H9 (cell line): ENCODE data around the gene TBC1D25. TPM values are rescaled to one million over a fixed set of nuclear protein-coding genes. Genes with fewer than 3 reads are reported as not detected.

Source experiments
- DNase-seq: peaks from one replicate; pipeline ENCODE4 v3.0.0-alpha.2; 2017
- H2AFZ ChIP-seq: one replicate; pipeline ENCODE4 v1.6.1; 2013; ENCODE audit warnings: mild to moderate bottlenecking, low read length, control low read depth, moderate library complexity
- H2AK5ac ChIP-seq: 2 replicates; pipeline ENCODE4 v1.6.1; 2013; ENCODE audit warnings: low read length, control low read depth, mixed read lengths; ENCODE audit not compliant: insufficient read length
- H2BK120ac ChIP-seq: one replicate; pipeline ENCODE4 v1.6.1; 2013; ENCODE audit warnings: low read depth, mild to moderate bottlenecking, low read length, control low read depth, inconsistent platforms; ENCODE audit not compliant: poor library complexity, severe bottlenecking
- H2BK12ac ChIP-seq: 2 replicates; pipeline ENCODE4 v1.6.1; 2013; ENCODE audit warnings: low read length, control low read depth, mixed read lengths, low read depth; ENCODE audit not compliant: insufficient read length
- H2BK15ac ChIP-seq: 2 replicates; pipeline ENCODE4 v1.6.1; 2013; ENCODE audit warnings: low read depth, low read length, control low read depth
- H2BK20ac ChIP-seq: one replicate; pipeline ENCODE4 v1.6.1; 2013; ENCODE audit warnings: low read depth, mild to moderate bottlenecking, low read length, control low read depth, inconsistent platforms; ENCODE audit not compliant: poor library complexity, severe bottlenecking
- H2BK5ac ChIP-seq: 2 replicates; pipeline ENCODE4 v1.6.1; 2013; ENCODE audit warnings: low read length, control low read depth, mixed read lengths; ENCODE audit not compliant: insufficient read length
- H3K14ac ChIP-seq: 2 replicates; pipeline ENCODE4 v1.6.1; 2013; ENCODE audit warnings: low read length, control low read depth; ENCODE audit not compliant: insufficient read depth
- H3K18ac ChIP-seq: 2 replicates; pipeline ENCODE4 v1.6.1; 2013; ENCODE audit warnings: low read depth, mild to moderate bottlenecking, mixed read lengths, low read length, control low read depth; ENCODE audit not compliant: insufficient read length
- H3K23ac ChIP-seq: 2 replicates; pipeline ENCODE4 v1.6.1; 2013; ENCODE audit warnings: low read length, control low read depth, mixed read lengths, low read depth; ENCODE audit not compliant: insufficient read length
- H3K23me2 ChIP-seq: 2 replicates; pipeline ENCODE4 v1.6.1; 2013; ENCODE audit warnings: low read depth, mild to moderate bottlenecking, mixed read lengths, low read length, control low read depth; ENCODE audit not compliant: insufficient read length, poor library complexity, severe bottlenecking
- H3K27ac ChIP-seq: 2 replicates; pipeline ENCODE4 v1.5.1; 2013; ENCODE audit warnings: low read length, control low read depth, mixed read lengths, low read depth; ENCODE audit not compliant: insufficient read length
- H3K27me3 ChIP-seq: 2 replicates; pipeline ENCODE4 v1.6.1; 2013; ENCODE audit warnings: low read length, control low read depth, inconsistent platforms; ENCODE audit not compliant: insufficient read depth
- H3K4ac ChIP-seq: 2 replicates; pipeline ENCODE4 v1.6.1; 2013; ENCODE audit warnings: low read depth, mild to moderate bottlenecking, control low read depth, inconsistent platforms, low read length, moderate library complexity
- H3K4me1 ChIP-seq: 2 replicates; pipeline ENCODE4 v1.6.1; 2013; ENCODE audit warnings: low read length, control low read depth, inconsistent platforms; ENCODE audit not compliant: insufficient read depth
- H3K4me2 ChIP-seq: 2 replicates; pipeline ENCODE4 v1.6.1; 2013; ENCODE audit warnings: low read length, control low read depth, mixed read lengths; ENCODE audit not compliant: insufficient read length, insufficient read depth
- H3K56ac ChIP-seq: 2 replicates; pipeline ENCODE4 v1.6.1; 2013; ENCODE audit warnings: low read depth, mild to moderate bottlenecking, mixed read lengths, low read length, control low read depth; ENCODE audit not compliant: insufficient read length
- H3K79me1 ChIP-seq: 2 replicates; pipeline ENCODE4 v1.6.1; 2013; ENCODE audit warnings: low read depth, mild to moderate bottlenecking, moderate library complexity, low read length, control low read depth, inconsistent platforms; ENCODE audit not compliant: insufficient read depth, poor library complexity, severe bottlenecking
- H3K79me2 ChIP-seq: 2 replicates; pipeline ENCODE4 v1.6.1; 2013; ENCODE audit warnings: low read length, control low read depth, inconsistent platforms; ENCODE audit not compliant: insufficient read depth
- H3K9ac ChIP-seq: 2 replicates; pipeline ENCODE4 v1.6.1; 2013; ENCODE audit warnings: low read length, control low read depth, mixed read lengths; ENCODE audit not compliant: insufficient read length; ENCODE audit errors: extremely low read depth
- H3K9me3 ChIP-seq: one replicate; pipeline ENCODE4 v1.6.1; 2013; ENCODE audit warnings: low read depth, low read length, inconsistent platforms; ENCODE audit not compliant: control insufficient read depth
- H3T11ph ChIP-seq: one replicate; pipeline ENCODE4 v1.6.1; 2013; ENCODE audit warnings: mild to moderate bottlenecking, low read length, control low read depth, inconsistent platforms
- H4K20me1 ChIP-seq: one replicate; pipeline ENCODE4 v1.6.1; 2013; ENCODE audit not compliant: control insufficient read depth, insufficient read length, insufficient read depth
- H4K5ac ChIP-seq: 2 replicates; pipeline ENCODE4 v1.6.1; 2013; ENCODE audit warnings: low read depth, mild to moderate bottlenecking, mixed read lengths, low read length, control low read depth; ENCODE audit not compliant: insufficient read length
- H4K8ac ChIP-seq: replicated peaks from 2 replicates; pipeline ENCODE4 v1.6.1; 2013; ENCODE audit warnings: low read length, control low read depth, mixed read lengths, low read depth; ENCODE audit not compliant: insufficient read length
- H4K91ac ChIP-seq: 2 replicates; pipeline ENCODE4 v1.6.1; 2013; ENCODE audit warnings: low read depth, mild to moderate bottlenecking, moderate library complexity, mixed read lengths, low read length, control low read depth; ENCODE audit not compliant: insufficient read length
- H3K27ac Mint-ChIP-seq, 3 experiments: 2 replicates in 2 of 3; 3 replicates in 1 of 3; pipeline ENCODE4 v1.8.0; 2020 to 2021; ENCODE audit warnings: mixed read lengths in 3 of 3, mild to moderate bottlenecking in 1 of 3, moderate library complexity in 1 of 3
- H3K27me3 Mint-ChIP-seq: 2 replicates; pipeline ENCODE4 v1.8.0; 2021; ENCODE audit warnings: low read depth, mild to moderate bottlenecking, moderate library complexity, mixed read lengths
- H3K36me3 Mint-ChIP-seq, 3 experiments: 2 replicates in 2 of 3; 3 replicates in 1 of 3; pipeline ENCODE4 v1.8.0; 2020 to 2021; ENCODE audit warnings: low read depth in 3 of 3, mixed read lengths in 3 of 3; ENCODE audit not compliant: insufficient read depth in 1 of 3
- H3K4me1 Mint-ChIP-seq, 2 experiments: 2 replicates each; pipeline ENCODE4 v1.8.0; 2020; ENCODE audit warnings: mixed read lengths in 2 of 2
- H3K4me3 Mint-ChIP-seq, 2 experiments: 2 replicates in 1 of 2; 3 replicates in 1 of 2; pipeline ENCODE4 v1.8.0; 2020 to 2021; ENCODE audit warnings: mild to moderate bottlenecking in 2 of 2, mixed read lengths in 2 of 2, moderate library complexity in 1 of 2
- H3K9me3 Mint-ChIP-seq, 2 experiments: 2 replicates in 1 of 2; 3 replicates in 1 of 2; pipeline ENCODE4 v1.8.0; 2020; ENCODE audit warnings: mild to moderate bottlenecking in 2 of 2, mixed read lengths in 2 of 2, moderate library complexity in 1 of 2
- CTCF ChIP-seq: fragments of 200-600 bp; sonication (generic); conservative IDR thresholded peaks from 3 replicates; pipeline ENCODE4 v1.8.0; 2021; ENCODE audit warnings: antibody characterized with exemption, mild to moderate bottlenecking
- WGBS: extraction: QIAGEN DNeasy Blood & Tissue Kit; methylation state at CpG from one replicate; pipeline ENCODE4 v1.1.7; 2013; ENCODE audit warnings: missing lambda C conversion rate, low lambda C conversion rate, mixed read lengths; ENCODE audit not compliant: insufficient read length; ENCODE audit errors: extremely low coverage; 5-methylcytosine and 5-hydroxymethylcytosine counted together
- total RNA-seq: library from RNA; stranded (reverse); gene quantifications from 2 replicates; pipeline ENCODE4 v1.2.1, GENCODE V29; 2021

TBC1D25 gene
- total RNA-seq, 1 experiment from 2014 or later = 10.2 TPM

- no peaks in the 10 kb centered on the region for H3K79me2 ChIP-seq
- TF ChIP-seq CTCF = no peak
- no peak overlapping the region for H3K23ac ChIP-seq
- no peak overlapping the region for H2BK15ac ChIP-seq
- no peaks in the 10 kb centered on the region for H3K27me3 ChIP-seq
- H3K14ac ChIP-seq = no peak overlapping the region
- Mint-ChIP-seq H3K4me1 (0 out of 4 replicates have a peak, but pooled peaks cover 0 to 3% of the 10 kb centered on the region in 2 experiments), H3K4me3 (no peak overlapping the region), H3K36me3 (peaks cover 1 to 7% (median 6%) of the 10 kb centered on the region in 3 experiments), H3K9me3 (peaks cover 51 to 64% of the 10 kb centered on the region in 2 experiments), H3K27ac (no peak overlapping the region), H3K27me3 (no peaks in the 10 kb centered on the region; the same call in none of the 2 replicates)
- no peaks in the 10 kb centered on the region for H3K4me1 ChIP-seq
- no peak overlapping the region for H3K4me2 ChIP-seq
- no peak overlapping the region for H3K56ac ChIP-seq
- no peak overlapping the region for H2AFZ ChIP-seq
- no peaks in the 10 kb centered on the region for H3K9me3 ChIP-seq
- H4K20me1 ChIP-seq = no peaks in the 10 kb centered on the region
- H2BK20ac ChIP-seq = no peak overlapping the region
- H3K79me1 ChIP-seq = no peaks in the 10 kb centered on the region
- H4K91ac ChIP-seq = no peak overlapping the region
- H4K5ac ChIP-seq = no peak overlapping the region
- no peak overlapping the region for H3K27ac ChIP-seq
- H4K8ac ChIP-seq = no peak overlapping the region
- H3K18ac ChIP-seq = no peak overlapping the region
- peaks cover 4% of the 10 kb centered on the region for H3K23me2 ChIP-seq
- no peak for DNase-seq
- H3K4ac ChIP-seq = no peak overlapping the region
- no peak overlapping the region for H3K9ac ChIP-seq
- no peak overlapping the region for H2BK5ac ChIP-seq
- no peak overlapping the region for H2BK12ac ChIP-seq
- no peak overlapping the region for H2BK120ac ChIP-seq
- no peak overlapping the region for H2AK5ac ChIP-seq
- no peak overlapping the region for H3T11ph ChIP-seq
- WGBS = no CpG with 5 or more reads among the region's 1 CpG
Measured at GRCh38 chrX:48569958-48570357, 30.4 kb downstream of the TBC1D25 start.
